HG03432 (cell line): ENCODE measurements around the gene OR10A4.
"Not testable (repeated sequence)": the region's sequence is repeated elsewhere in the genome, so short reads cannot be mapped to it uniquely, and the experiment has no call there.

Source experiments
- ATAC-seq: cut with Tn5 transposase; IDR thresholded peaks from one replicate; pipeline ENCODE4 v1.9.1; 2021; ENCODE audit warnings: mild to moderate bottlenecking, moderate library complexity; ENCODE audit not compliant: unreplicated experiment

OR10A4 gene

GRCh38 chr11:6895010-6895409 is 18.6 kb downstream of the OR10A4 start:
- ATAC-seq = peak; percentile 93

GRCh38 chr11:6898911-6899310 is 22.5 kb downstream of the OR10A4 start:
- ATAC-seq = no peak

- ATAC-seq = no peak
Measured at GRCh38 chr11:6900327-6900999, 24.0 kb downstream of the OR10A4 start.

GRCh38 chr11:6904804-6905203 is 28.4 kb downstream of the OR10A4 start:
- ATAC-seq = not testable (repeated sequence)

GRCh38 chr11:6911378-6911777 is 35.0 kb downstream of the OR10A4 start:
- ATAC-seq = no peak

- no peak for ATAC-seq
Measured at GRCh38 chr11:6911948-6912347, 35.5 kb downstream of the OR10A4 start.

GRCh38 chr11:6919698-6920097 is 43.3 kb downstream of the OR10A4 start:
- ATAC-seq = no peak

GRCh38 chr11:6920702-6921101 is 44.3 kb downstream of the OR10A4 start, which contains the start of gene OR2D3:
Gene OR2D3, plus strand, starts transcription at chr11:6921002. Its CDS starts 0 bp downstream, at chr11:6921002.
- no peak for ATAC-seq

GRCh38 chr11:6925007-6925577 is 48.7 kb downstream of the OR10A4 start:
- no peak for ATAC-seq

- peak; percentile 7 for ATAC-seq
Measured at GRCh38 chr11:6925636-6926207, 49.3 kb downstream of the OR10A4 start.

GRCh38 chr11:6926208-6927029 is 50.0 kb downstream of the OR10A4 start, which contains the start of gene ZNF215:
Gene ZNF215, plus strand, starts transcription at chr11:6926426. Its CDS starts 5,847 bp downstream, at chr11:6932273.
- ATAC-seq = peak; percentile 83

GRCh38 chr11:6927030-6927617 is 50.7 kb downstream of the OR10A4 start:
- ATAC-seq = peak; percentile 59
